H9 (cell line): ENCODE results near the gene EPC2. TPM values are rescaled to one million over a fixed set of nuclear protein-coding genes. Genes with fewer than 3 reads are reported as not detected.

Experiments used
- DNase-seq: peaks from one replicate; pipeline ENCODE4 v3.0.0-alpha.2; 2017
- H2AFZ ChIP-seq: one replicate; pipeline ENCODE4 v1.6.1; 2013; ENCODE audit warnings: mild to moderate bottlenecking, low read length, control low read depth, moderate library complexity
- H2AK5ac ChIP-seq: 2 replicates; pipeline ENCODE4 v1.6.1; 2013; ENCODE audit warnings: low read length, control low read depth, mixed read lengths; ENCODE audit not compliant: insufficient read length
- H2BK120ac ChIP-seq: one replicate; pipeline ENCODE4 v1.6.1; 2013; ENCODE audit warnings: low read depth, mild to moderate bottlenecking, low read length, control low read depth, inconsistent platforms; ENCODE audit not compliant: poor library complexity, severe bottlenecking
- H2BK12ac ChIP-seq: 2 replicates; pipeline ENCODE4 v1.6.1; 2013; ENCODE audit warnings: low read length, control low read depth, mixed read lengths, low read depth; ENCODE audit not compliant: insufficient read length
- H2BK15ac ChIP-seq: 2 replicates; pipeline ENCODE4 v1.6.1; 2013; ENCODE audit warnings: low read depth, low read length, control low read depth
- H2BK20ac ChIP-seq: one replicate; pipeline ENCODE4 v1.6.1; 2013; ENCODE audit warnings: low read depth, mild to moderate bottlenecking, low read length, control low read depth, inconsistent platforms; ENCODE audit not compliant: poor library complexity, severe bottlenecking
- H2BK5ac ChIP-seq: 2 replicates; pipeline ENCODE4 v1.6.1; 2013; ENCODE audit warnings: low read length, control low read depth, mixed read lengths; ENCODE audit not compliant: insufficient read length
- H3K14ac ChIP-seq: 2 replicates; pipeline ENCODE4 v1.6.1; 2013; ENCODE audit warnings: low read length, control low read depth; ENCODE audit not compliant: insufficient read depth
- H3K18ac ChIP-seq: 2 replicates; pipeline ENCODE4 v1.6.1; 2013; ENCODE audit warnings: low read depth, mild to moderate bottlenecking, mixed read lengths, low read length, control low read depth; ENCODE audit not compliant: insufficient read length
- H3K23ac ChIP-seq: 2 replicates; pipeline ENCODE4 v1.6.1; 2013; ENCODE audit warnings: low read length, control low read depth, mixed read lengths, low read depth; ENCODE audit not compliant: insufficient read length
- H3K23me2 ChIP-seq: 2 replicates; pipeline ENCODE4 v1.6.1; 2013; ENCODE audit warnings: low read depth, mild to moderate bottlenecking, mixed read lengths, low read length, control low read depth; ENCODE audit not compliant: insufficient read length, poor library complexity, severe bottlenecking
- H3K27ac ChIP-seq: 2 replicates; pipeline ENCODE4 v1.5.1; 2013; ENCODE audit warnings: low read length, control low read depth, mixed read lengths, low read depth; ENCODE audit not compliant: insufficient read length
- H3K27me3 ChIP-seq: 2 replicates; pipeline ENCODE4 v1.6.1; 2013; ENCODE audit warnings: low read length, control low read depth, inconsistent platforms; ENCODE audit not compliant: insufficient read depth
- H3K4ac ChIP-seq: 2 replicates; pipeline ENCODE4 v1.6.1; 2013; ENCODE audit warnings: low read depth, mild to moderate bottlenecking, control low read depth, inconsistent platforms, low read length, moderate library complexity
- H3K4me1 ChIP-seq: 2 replicates; pipeline ENCODE4 v1.6.1; 2013; ENCODE audit warnings: low read length, control low read depth, inconsistent platforms; ENCODE audit not compliant: insufficient read depth
- H3K4me2 ChIP-seq: 2 replicates; pipeline ENCODE4 v1.6.1; 2013; ENCODE audit warnings: low read length, control low read depth, mixed read lengths; ENCODE audit not compliant: insufficient read length, insufficient read depth
- H3K56ac ChIP-seq: 2 replicates; pipeline ENCODE4 v1.6.1; 2013; ENCODE audit warnings: low read depth, mild to moderate bottlenecking, mixed read lengths, low read length, control low read depth; ENCODE audit not compliant: insufficient read length
- H3K79me1 ChIP-seq: 2 replicates; pipeline ENCODE4 v1.6.1; 2013; ENCODE audit warnings: low read depth, mild to moderate bottlenecking, moderate library complexity, low read length, control low read depth, inconsistent platforms; ENCODE audit not compliant: insufficient read depth, poor library complexity, severe bottlenecking
- H3K79me2 ChIP-seq: 2 replicates; pipeline ENCODE4 v1.6.1; 2013; ENCODE audit warnings: low read length, control low read depth, inconsistent platforms; ENCODE audit not compliant: insufficient read depth
- H3K9ac ChIP-seq: 2 replicates; pipeline ENCODE4 v1.6.1; 2013; ENCODE audit warnings: low read length, control low read depth, mixed read lengths; ENCODE audit not compliant: insufficient read length; ENCODE audit errors: extremely low read depth
- H3K9me3 ChIP-seq: one replicate; pipeline ENCODE4 v1.6.1; 2013; ENCODE audit warnings: low read depth, low read length, inconsistent platforms; ENCODE audit not compliant: control insufficient read depth
- H3T11ph ChIP-seq: one replicate; pipeline ENCODE4 v1.6.1; 2013; ENCODE audit warnings: mild to moderate bottlenecking, low read length, control low read depth, inconsistent platforms
- H4K20me1 ChIP-seq: one replicate; pipeline ENCODE4 v1.6.1; 2013; ENCODE audit not compliant: control insufficient read depth, insufficient read length, insufficient read depth
- H4K5ac ChIP-seq: 2 replicates; pipeline ENCODE4 v1.6.1; 2013; ENCODE audit warnings: low read depth, mild to moderate bottlenecking, mixed read lengths, low read length, control low read depth; ENCODE audit not compliant: insufficient read length
- H4K8ac ChIP-seq: replicated peaks from 2 replicates; pipeline ENCODE4 v1.6.1; 2013; ENCODE audit warnings: low read length, control low read depth, mixed read lengths, low read depth; ENCODE audit not compliant: insufficient read length
- H4K91ac ChIP-seq: 2 replicates; pipeline ENCODE4 v1.6.1; 2013; ENCODE audit warnings: low read depth, mild to moderate bottlenecking, moderate library complexity, mixed read lengths, low read length, control low read depth; ENCODE audit not compliant: insufficient read length
- H3K27ac Mint-ChIP-seq, 3 experiments: 2 replicates in 2 of 3; 3 replicates in 1 of 3; pipeline ENCODE4 v1.8.0; 2020 to 2021; ENCODE audit warnings: mixed read lengths in 3 of 3, mild to moderate bottlenecking in 1 of 3, moderate library complexity in 1 of 3
- H3K27me3 Mint-ChIP-seq: 2 replicates; pipeline ENCODE4 v1.8.0; 2021; ENCODE audit warnings: low read depth, mild to moderate bottlenecking, moderate library complexity, mixed read lengths
- H3K36me3 Mint-ChIP-seq, 3 experiments: 2 replicates in 2 of 3; 3 replicates in 1 of 3; pipeline ENCODE4 v1.8.0; 2020 to 2021; ENCODE audit warnings: low read depth in 3 of 3, mixed read lengths in 3 of 3; ENCODE audit not compliant: insufficient read depth in 1 of 3
- H3K4me1 Mint-ChIP-seq, 2 experiments: 2 replicates each; pipeline ENCODE4 v1.8.0; 2020; ENCODE audit warnings: mixed read lengths in 2 of 2
- H3K4me3 Mint-ChIP-seq, 2 experiments: 2 replicates in 1 of 2; 3 replicates in 1 of 2; pipeline ENCODE4 v1.8.0; 2020 to 2021; ENCODE audit warnings: mild to moderate bottlenecking in 2 of 2, mixed read lengths in 2 of 2, moderate library complexity in 1 of 2
- H3K9me3 Mint-ChIP-seq, 2 experiments: 2 replicates in 1 of 2; 3 replicates in 1 of 2; pipeline ENCODE4 v1.8.0; 2020; ENCODE audit warnings: mild to moderate bottlenecking in 2 of 2, mixed read lengths in 2 of 2, moderate library complexity in 1 of 2
- WGBS: extraction: QIAGEN DNeasy Blood & Tissue Kit; methylation state at CpG from one replicate; pipeline ENCODE4 v1.1.7; 2013; ENCODE audit warnings: missing lambda C conversion rate, low lambda C conversion rate, mixed read lengths; ENCODE audit not compliant: insufficient read length; ENCODE audit errors: extremely low coverage; 5-methylcytosine and 5-hydroxymethylcytosine counted together
- total RNA-seq: library from RNA; stranded (reverse); gene quantifications from 2 replicates; pipeline ENCODE4 v1.2.1, GENCODE V29; 2021
- TF ChIP-seq, protein P1 (sequence below): fragments of 200-600 bp; sonication (generic); conservative IDR thresholded peaks from 3 replicates; pipeline ENCODE4 v1.8.0; 2021; ENCODE audit warnings: antibody characterized with exemption, mild to moderate bottlenecking

Gene EPC2
- total RNA-seq, 1 experiment from 2014 or later, result 31.3 TPM

DNA sequence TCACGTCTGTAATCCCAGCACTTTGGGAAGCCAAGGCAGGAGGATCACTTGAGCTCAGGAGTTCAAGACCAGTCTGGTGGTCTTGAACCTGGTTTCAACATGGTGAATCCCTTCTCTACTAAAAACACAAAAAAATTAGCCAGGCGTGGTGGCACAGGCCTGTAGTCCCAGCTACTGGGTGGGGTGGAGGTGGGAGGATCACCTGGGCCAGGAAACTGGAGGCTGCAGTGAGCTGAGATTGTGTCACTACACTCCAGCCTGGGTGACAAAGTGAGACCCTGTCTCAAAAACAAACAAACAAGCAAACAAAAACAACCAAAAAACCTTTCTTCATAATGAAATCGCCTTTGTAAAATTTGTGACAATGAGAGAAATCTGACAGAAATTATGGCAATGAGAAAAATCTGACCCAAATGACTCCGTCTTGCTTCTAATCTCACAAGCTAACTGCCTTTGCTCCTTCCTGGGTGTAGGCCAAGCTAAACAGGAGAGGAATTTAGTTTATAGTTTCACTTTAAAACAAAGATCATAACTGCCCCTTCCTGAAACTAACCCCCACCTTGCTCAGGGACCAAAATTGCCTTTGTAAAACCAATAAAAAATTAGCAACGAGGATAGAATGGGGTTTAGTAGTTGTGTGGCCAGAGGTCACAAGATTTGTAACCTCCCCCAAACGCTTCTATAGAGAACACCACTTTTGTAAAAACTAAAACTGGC is 169.8 kb downstream of the EPC2 start:
- Histone ChIP-seq H3K18ac (peak overlapping the region; percentile 22), H3K4me1 (peaks cover 18% of the 10 kb centered on the region; the same call in 1 of the 2 replicates), H2BK15ac (no peak overlapping the region), H4K20me1 (no peaks in the 10 kb centered on the region), H3K27ac (peak overlapping the region; percentile 59), H3K27me3 (no peaks in the 10 kb centered on the region), H2BK120ac (no peak overlapping the region), H3K79me2 (no peaks in the 10 kb centered on the region), H4K5ac (no peak overlapping the region), H2BK12ac (peak overlapping the region; percentile 2), H2AFZ (no peak overlapping the region), H3K4me2 (peak overlapping the region; percentile 23), H4K8ac (no peak overlapping the region), H2BK20ac (no peak overlapping the region), H3K23me2 (no peaks in the 10 kb centered on the region), H3K79me1 (no peaks in the 10 kb centered on the region), H3K14ac (peak overlapping the region; percentile 32; the same call in 1 of the 2 replicates), H2BK5ac (no peak overlapping the region), H3K56ac (no peak overlapping the region), H2AK5ac (no peak overlapping the region), H3K9me3 (no peaks in the 10 kb centered on the region), H4K91ac (no peak overlapping the region), H3T11ph (no peak overlapping the region), H3K9ac (no peak overlapping the region), H3K23ac (no peak overlapping the region), H3K4ac (no peak overlapping the region; the same call in 1 of the 2 replicates)
- peak overlapping the region; percentile 95 to 97 (median 96) for H3K27ac Mint-ChIP-seq
- H3K4me1 Mint-ChIP-seq, result peaks cover 59 to 63% of the 10 kb centered on the region in 2 experiments
- H3K27me3 Mint-ChIP-seq, result no peaks in the 10 kb centered on the region; the same call in 1 of the 2 replicates
- no peaks in the 10 kb centered on the region; a peak in 1 of 5 replicates for H3K9me3 Mint-ChIP-seq
- WGBS, result no CpG with 5 or more reads among the region's 6 CpGs
- no peak for DNase-seq
- peak overlapping the region; percentile 35 to 68; a peak in 3 of 5 replicates for H3K4me3 Mint-ChIP-seq
- TF ChIP-seq, protein P1, sequence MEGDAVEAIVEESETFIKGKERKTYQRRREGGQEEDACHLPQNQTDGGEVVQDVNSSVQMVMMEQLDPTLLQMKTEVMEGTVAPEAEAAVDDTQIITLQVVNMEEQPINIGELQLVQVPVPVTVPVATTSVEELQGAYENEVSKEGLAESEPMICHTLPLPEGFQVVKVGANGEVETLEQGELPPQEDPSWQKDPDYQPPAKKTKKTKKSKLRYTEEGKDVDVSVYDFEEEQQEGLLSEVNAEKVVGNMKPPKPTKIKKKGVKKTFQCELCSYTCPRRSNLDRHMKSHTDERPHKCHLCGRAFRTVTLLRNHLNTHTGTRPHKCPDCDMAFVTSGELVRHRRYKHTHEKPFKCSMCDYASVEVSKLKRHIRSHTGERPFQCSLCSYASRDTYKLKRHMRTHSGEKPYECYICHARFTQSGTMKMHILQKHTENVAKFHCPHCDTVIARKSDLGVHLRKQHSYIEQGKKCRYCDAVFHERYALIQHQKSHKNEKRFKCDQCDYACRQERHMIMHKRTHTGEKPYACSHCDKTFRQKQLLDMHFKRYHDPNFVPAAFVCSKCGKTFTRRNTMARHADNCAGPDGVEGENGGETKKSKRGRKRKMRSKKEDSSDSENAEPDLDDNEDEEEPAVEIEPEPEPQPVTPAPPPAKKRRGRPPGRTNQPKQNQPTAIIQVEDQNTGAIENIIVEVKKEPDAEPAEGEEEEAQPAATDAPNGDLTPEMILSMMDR, result no peak
- no peaks in the 10 kb centered on the region for H3K36me3 Mint-ChIP-seq
